ENCODE results near the gene NACC2. TPM values are rescaled to one million over a fixed set of nuclear protein-coding genes. Genes with fewer than 3 reads are reported as not detected.
A peak's percentile ranks its signal among the peaks of the same experiment; 100 is the strongest.

NACC2 gene
- total and polyA plus RNA-seq, 9 of the 15 experiments (the other 6 are each of a cell fraction or from before 2014, with no cell fraction given) = 0.70 to 25.1 (median 5.6) TPM

DNA sequence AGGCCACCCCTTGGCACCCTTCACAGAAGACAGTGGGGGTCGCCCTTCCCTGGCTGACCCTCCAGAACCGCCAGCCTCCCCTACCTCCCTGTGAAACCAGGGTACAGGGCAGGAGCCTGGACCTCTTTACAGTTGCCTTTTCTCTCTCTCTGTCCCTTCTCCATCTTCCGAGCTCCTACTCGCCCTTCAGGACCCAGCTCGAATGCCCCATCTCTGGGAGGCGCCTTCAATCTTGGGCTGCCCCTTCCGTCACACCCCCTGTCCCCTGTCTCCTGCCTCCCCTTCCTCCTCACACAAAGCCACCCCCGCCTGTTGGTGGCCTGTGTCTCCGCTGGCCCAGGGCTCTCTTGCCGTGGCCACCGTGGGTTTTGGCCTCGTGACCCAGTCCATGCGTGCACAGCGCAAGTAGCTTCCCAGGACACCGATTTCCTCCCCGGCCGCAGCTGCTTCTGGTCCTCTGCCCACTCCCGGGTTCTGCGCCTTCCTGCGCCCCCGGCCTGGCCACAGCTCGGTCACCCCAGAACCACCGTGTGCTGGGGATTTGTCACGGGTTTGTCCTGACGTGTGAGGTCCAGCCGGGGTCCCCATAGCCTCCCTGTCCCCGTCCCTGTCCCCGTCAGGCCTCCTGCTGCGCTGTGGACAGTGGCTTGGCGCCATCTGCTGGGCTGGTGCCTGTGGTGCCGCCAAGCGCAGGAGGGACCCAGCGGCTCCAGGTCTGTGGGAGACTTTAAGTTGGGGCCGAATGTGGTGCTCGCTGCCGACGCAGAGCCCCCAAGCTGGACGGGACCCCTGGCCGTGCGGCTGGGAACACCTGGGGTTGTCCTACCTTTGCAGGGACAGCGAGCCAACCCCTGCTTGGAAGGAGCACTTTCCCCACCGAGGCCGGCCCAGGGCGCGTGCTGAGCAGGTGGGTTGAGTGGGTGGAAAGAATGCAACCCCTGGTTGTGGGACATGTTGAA lies 27.6 kb upstream of the NACC2 start (continued):
- TF ChIP-seq, protein P1, sequence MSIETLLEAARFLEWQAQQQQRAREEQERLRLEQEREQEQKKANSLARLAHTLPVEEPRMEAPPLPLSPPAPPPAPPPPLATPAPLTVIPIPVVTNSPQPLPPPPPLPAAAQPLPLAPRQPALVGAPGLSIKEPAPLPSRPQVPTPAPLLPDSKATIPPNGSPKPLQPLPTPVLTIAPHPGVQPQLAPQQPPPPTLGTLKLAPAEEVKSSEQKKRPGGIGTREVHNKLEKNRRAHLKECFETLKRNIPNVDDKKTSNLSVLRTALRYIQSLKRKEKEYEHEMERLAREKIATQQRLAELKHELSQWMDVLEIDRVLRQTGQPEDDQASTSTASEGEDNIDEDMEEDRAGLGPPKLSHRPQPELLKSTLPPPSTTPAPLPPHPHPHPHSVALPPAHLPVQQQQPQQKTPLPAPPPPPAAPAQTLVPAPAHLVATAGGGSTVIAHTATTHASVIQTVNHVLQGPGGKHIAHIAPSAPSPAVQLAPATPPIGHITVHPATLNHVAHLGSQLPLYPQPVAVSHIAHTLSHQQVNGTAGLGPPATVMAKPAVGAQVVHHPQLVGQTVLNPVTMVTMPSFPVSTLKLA (conservative IDR thresholded peaks at IDR 0.05) = no peak
- TF ChIP-seq, protein P2, sequence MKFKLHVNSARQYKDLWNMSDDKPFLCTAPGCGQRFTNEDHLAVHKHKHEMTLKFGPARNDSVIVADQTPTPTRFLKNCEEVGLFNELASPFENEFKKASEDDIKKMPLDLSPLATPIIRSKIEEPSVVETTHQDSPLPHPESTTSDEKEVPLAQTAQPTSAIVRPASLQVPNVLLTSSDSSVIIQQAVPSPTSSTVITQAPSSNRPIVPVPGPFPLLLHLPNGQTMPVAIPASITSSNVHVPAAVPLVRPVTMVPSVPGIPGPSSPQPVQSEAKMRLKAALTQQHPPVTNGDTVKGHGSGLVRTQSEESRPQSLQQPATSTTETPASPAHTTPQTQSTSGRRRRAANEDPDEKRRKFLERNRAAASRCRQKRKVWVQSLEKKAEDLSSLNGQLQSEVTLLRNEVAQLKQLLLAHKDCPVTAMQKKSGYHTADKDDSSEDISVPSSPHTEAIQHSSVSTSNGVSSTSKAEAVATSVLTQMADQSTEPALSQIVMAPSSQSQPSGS (CRISPR knock-in tag; IDR thresholded peaks at IDR 0.05) = 0 out of 2 replicates have a peak, but pooled peaks have one; percentile 36
- TF ChIP-seq CBFA2T3 (IDR thresholded peaks at IDR 0.05) (no peak), SAFB2 (IDR thresholded peaks at IDR 0.05; ENCODE audit: borderline replicate concordance, low read depth, low read length, severe bottlenecking) (no peak), ELF1 (tag; IDR thresholded peaks at IDR 0.05) (no peak), MAZ (CRISPR knock-in tag; conservative IDR thresholded peaks at IDR 0.05 in 1 of 2, IDR thresholded peaks at IDR 0.05 in 1 of 2) (peak; percentile 68 to 80; a peak in 3 of 4 replicates), ARID2 (IDR thresholded peaks at IDR 0.05) (peak; percentile 98), NFYB (IDR thresholded peaks at IDR 0.05; ENCODE audit: extremely low read depth, insufficient read length) (no peak), ZNF778 (CRISPR knock-in tag; IDR thresholded peaks at IDR 0.05) (no peak), NR2F6 (CRISPR knock-in tag; IDR thresholded peaks at IDR 0.05) (no peak), RHOXF2B (CRISPR knock-in tag; conservative IDR thresholded peaks at IDR 0.05) (no peak), HNRNPL (IDR thresholded peaks at IDR 0.05; ENCODE audit: low read depth, low read length) (no peak), PPARD (CRISPR knock-in tag; IDR thresholded peaks at IDR 0.05) (no peak), ZNF143 (CRISPR knock-in tag; IDR thresholded peaks at IDR 0.05) (no peak), SP2 (IDR thresholded peaks at IDR 0.05; ENCODE audit: extremely low read depth, low read depth, low read length, poor library complexity, severe bottlenecking) (no peak), ZNF589 (CRISPR knock-in tag; IDR thresholded peaks at IDR 0.05; ENCODE audit: low read depth) (no peak), ZFP36 (IDR thresholded peaks at IDR 0.05; ENCODE audit: low read depth, low read length, partially characterized antibody) (no peak), MEF2A (IDR thresholded peaks at IDR 0.05; ENCODE audit: control insufficient read depth, low read depth, low read length) (no peak), PHTF2 (CRISPR knock-in tag; IDR thresholded peaks at IDR 0.05) (no peak), ZNF174 (CRISPR knock-in tag; IDR thresholded peaks at IDR 0.05) (no peak)
- TF ChIP-seq, protein P3, sequence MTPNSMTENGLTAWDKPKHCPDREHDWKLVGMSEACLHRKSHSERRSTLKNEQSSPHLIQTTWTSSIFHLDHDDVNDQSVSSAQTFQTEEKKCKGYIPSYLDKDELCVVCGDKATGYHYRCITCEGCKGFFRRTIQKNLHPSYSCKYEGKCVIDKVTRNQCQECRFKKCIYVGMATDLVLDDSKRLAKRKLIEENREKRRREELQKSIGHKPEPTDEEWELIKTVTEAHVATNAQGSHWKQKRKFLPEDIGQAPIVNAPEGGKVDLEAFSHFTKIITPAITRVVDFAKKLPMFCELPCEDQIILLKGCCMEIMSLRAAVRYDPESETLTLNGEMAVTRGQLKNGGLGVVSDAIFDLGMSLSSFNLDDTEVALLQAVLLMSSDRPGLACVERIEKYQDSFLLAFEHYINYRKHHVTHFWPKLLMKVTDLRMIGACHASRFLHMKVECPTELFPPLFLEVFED (CRISPR knock-in tag; conservative IDR thresholded peaks at IDR 0.05) = no peak
- TF ChIP-seq, protein P4, sequence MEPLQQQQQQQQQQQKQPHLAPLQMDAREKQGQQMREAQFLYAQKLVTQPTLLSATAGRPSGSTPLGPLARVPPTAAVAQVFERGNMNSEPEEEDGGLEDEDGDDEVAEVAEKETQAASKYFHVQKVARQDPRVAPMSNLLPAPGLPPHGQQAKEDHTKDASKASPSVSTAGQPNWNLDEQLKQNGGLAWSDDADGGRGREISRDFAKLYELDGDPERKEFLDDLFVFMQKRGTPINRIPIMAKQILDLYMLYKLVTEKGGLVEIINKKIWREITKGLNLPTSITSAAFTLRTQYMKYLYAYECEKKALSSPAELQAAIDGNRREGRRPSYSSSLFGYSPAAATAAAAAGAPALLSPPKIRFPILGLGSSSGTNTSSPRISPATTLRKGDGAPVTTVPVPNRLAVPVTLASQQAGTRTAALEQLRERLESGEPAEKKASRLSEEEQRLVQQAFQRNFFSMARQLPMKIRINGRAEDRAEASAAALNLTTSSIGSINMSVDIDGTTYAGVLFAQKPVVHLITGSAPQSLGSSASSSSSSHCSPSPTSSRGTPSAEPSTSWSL (CRISPR knock-in tag; IDR thresholded peaks at IDR 0.05; ENCODE audit: borderline replicate concordance) = no peak

All from K562 (cell line).